Upper lobe of left lung (tissue), 6 donors: ENCODE data around the gene MAPK8IP3. TPM values are rescaled to one million over a fixed set of nuclear protein-coding genes. Genes with fewer than 3 reads are reported as not detected.
A peak's percentile ranks its signal among the peaks of the same experiment; 100 is the strongest.
"Not testable (repeated sequence)": the region's sequence is repeated elsewhere in the genome, so short reads cannot be mapped to it uniquely, and the experiment has no call there.

ENCODE experiments used
- ATAC-seq, 2 donors: fragments of 200-7000 bp; cut with Tn5 transposase; one replicate each; pipeline ENCODE4 v1.9.1; 2022; ENCODE audit warnings: mild to moderate bottlenecking in 2 of 2, moderate library complexity in 2 of 2; ENCODE audit not compliant: low FRiP score in 2 of 2
- DNase-seq, 2 donors: peaks; one replicate each; pipeline ENCODE4 v3.0.0-alpha.2; 2019 to 2020
- H3K27ac ChIP-seq, 4 donors: fragments of 200-600 bp; sonication (generic); one replicate each; pipeline ENCODE4 v1.5.1; 2016 to 2019
- H3K27me3 ChIP-seq, 4 donors: fragments of 200-600 bp; sonication (generic); one replicate each; pipeline ENCODE4 v1.5.1; 2017 to 2019
- H3K36me3 ChIP-seq, 4 donors: fragments of 200-600 bp; sonication (generic); one replicate each; pipeline ENCODE4 v1.5.1; 2016 to 2019
- H3K4me1 ChIP-seq, 4 donors: fragments of 200-600 bp; sonication (generic); one replicate each; pipeline ENCODE4 v1.5.1; 2018 to 2019
- H3K4me3 ChIP-seq, 4 donors: fragments of 200-600 bp; sonication (generic); one replicate each; pipeline ENCODE4 v1.5.1; 2017 to 2019; ENCODE audit warnings: mild to moderate bottlenecking in 2 of 4, moderate library complexity in 1 of 4
- H3K9me3 ChIP-seq, 4 donors: fragments of 200-600 bp; sonication (generic); one replicate each; pipeline ENCODE4 v1.5.1; 2018 to 2019
- EP300 ChIP-seq, 4 donors: sonication (generic); formaldehyde crosslinking; IDR thresholded peaks; one replicate each; pipeline ENCODE4 v1.5.1; 2017; ENCODE audit warnings: antibody characterized with exemption in 4 of 4, control low read depth in 2 of 4
- POLR2A ChIP-seq, 4 donors: fragments of 450-650 bp; IDR thresholded peaks; one replicate each; pipeline ENCODE4 v1.5.1; 2016 to 2017; ENCODE audit warnings: antibody characterized with exemption in 4 of 4, mild to moderate bottlenecking in 2 of 4
- POLR2AphosphoS5 ChIP-seq, 2 donors: sonication (generic); formaldehyde crosslinking; IDR thresholded peaks; one replicate each; pipeline ENCODE4 v1.5.1; 2017; ENCODE audit warnings: antibody characterized with exemption in 2 of 2
- WGBS, 2 donors: methylation state at CpG; one replicate each; pipeline ENCODE4 v1.1.5; 2017 to 2018; 5-methylcytosine and 5-hydroxymethylcytosine counted together
- total RNA-seq, 6 donors: library from RNA; depleted of rRNA in 4 of 6; stranded (reverse); fragments of >200 nt in 4 of 6; gene quantifications; one replicate each; pipeline versions ENCODE4 v1.1.0 to v1.2.1, GENCODE V29; 2016 to 2021
- TF ChIP-seq, protein P1 (sequence below), 6 experiments: fragments of 450-650 bp in 4 of 6; fragments of 200-600 bp in 2 of 6; sonication (generic) in 2 of 6; IDR thresholded peaks; one replicate each; pipeline ENCODE4 v1.5.1; 2016 to 2019; ENCODE audit warnings: antibody characterized with exemption in 6 of 6
- donor health status: DM: no; HTN: no; CAD: no; lungs with moderate emphysema.
- donor health status: DM: no; HTN: yes; CAD: no; lungs with severe emphysema.

Gene MAPK8IP3
- total RNA-seq, 6 donors from 2014 or later = 46.4 to 505 (median 71.9) TPM

DNA sequence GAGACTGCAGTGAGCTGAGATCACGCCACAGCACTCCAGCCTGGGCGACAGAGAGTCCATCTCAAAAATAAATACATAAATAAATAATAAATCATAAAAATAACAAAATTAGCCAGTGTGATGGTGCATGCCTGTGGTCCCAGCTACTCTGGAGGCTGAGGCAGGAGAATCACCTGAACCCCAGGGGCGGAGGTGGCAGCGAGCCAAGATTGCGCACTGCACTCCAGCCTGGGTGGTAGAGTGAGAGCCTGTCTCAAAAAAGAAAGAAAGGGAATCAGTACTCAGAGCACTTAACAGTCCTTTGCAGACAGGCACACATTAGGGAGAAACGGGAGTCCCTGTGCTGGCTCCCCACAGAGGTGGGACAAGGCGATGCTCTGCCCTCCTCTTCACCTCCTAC lies 25.1 kb downstream of the MAPK8IP3 start:
- DNase-seq (peak in 1 of 2 donors; percentile 43), ATAC-seq (no peak)
- Histone ChIP-seq H3K27me3 (no peaks in the 10 kb centered on the region), H3K9me3 (no peaks in the 10 kb centered on the region), H3K4me3 (no peak overlapping the region), H3K27ac (no peak overlapping the region), H3K36me3 (peaks cover 15 to 81% (median 63%) of the 10 kb centered on the region in 4 donors), H3K4me1 (no peaks in the 10 kb centered on the region)
- TF ChIP-seq POLR2A (IDR thresholded peaks at IDR 0.05) = no peak
- no peak for TF ChIP-seq POLR2AphosphoS5 (IDR thresholded peaks at IDR 0.05)
- TF ChIP-seq, protein P1, sequence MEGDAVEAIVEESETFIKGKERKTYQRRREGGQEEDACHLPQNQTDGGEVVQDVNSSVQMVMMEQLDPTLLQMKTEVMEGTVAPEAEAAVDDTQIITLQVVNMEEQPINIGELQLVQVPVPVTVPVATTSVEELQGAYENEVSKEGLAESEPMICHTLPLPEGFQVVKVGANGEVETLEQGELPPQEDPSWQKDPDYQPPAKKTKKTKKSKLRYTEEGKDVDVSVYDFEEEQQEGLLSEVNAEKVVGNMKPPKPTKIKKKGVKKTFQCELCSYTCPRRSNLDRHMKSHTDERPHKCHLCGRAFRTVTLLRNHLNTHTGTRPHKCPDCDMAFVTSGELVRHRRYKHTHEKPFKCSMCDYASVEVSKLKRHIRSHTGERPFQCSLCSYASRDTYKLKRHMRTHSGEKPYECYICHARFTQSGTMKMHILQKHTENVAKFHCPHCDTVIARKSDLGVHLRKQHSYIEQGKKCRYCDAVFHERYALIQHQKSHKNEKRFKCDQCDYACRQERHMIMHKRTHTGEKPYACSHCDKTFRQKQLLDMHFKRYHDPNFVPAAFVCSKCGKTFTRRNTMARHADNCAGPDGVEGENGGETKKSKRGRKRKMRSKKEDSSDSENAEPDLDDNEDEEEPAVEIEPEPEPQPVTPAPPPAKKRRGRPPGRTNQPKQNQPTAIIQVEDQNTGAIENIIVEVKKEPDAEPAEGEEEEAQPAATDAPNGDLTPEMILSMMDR (IDR thresholded peaks at IDR 0.05) = no peak
- TF ChIP-seq EP300 (IDR thresholded peaks at IDR 0.05) = no peak
- 86 to 95% methylated on average over 7 of the region's 7 CpGs for WGBS, 2 donors

DNA sequence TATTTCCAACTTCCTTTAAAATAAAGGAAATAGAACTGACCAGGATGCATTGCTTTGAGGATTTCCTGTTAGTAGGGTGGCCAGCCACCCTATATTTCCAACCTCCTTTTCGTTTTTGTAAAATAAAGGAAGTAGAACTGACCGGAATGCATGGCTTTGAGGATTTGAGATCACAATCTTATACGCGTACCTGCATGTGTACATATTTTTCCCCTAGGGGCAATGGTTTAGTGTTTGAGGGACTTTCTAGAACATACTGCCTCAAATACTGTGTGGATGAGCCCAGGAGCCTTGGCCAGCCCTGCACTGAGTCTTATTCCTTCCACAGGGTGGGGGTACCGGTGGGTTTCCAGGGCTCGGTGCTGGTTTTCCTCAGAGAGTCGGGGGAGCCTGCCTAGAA lies 25.6 kb downstream of the MAPK8IP3 start:
- H3K27ac ChIP-seq = no peak overlapping the region
- no peaks in the 10 kb centered on the region for H3K27me3 ChIP-seq
- WGBS, 2 donors = 69 to 73% methylated on average over 4 to 7 of the region's 7 CpGs
- TF ChIP-seq, protein P1 (IDR thresholded peaks at IDR 0.05) = no peak
- TF ChIP-seq POLR2AphosphoS5 (IDR thresholded peaks at IDR 0.05) (no peak), POLR2A (IDR thresholded peaks at IDR 0.05) (no peak), EP300 (IDR thresholded peaks at IDR 0.05) (no peak)
- no peaks in the 10 kb centered on the region for H3K9me3 ChIP-seq
- H3K4me3 ChIP-seq = no peak overlapping the region
- DNase-seq (no peak), ATAC-seq (no peak)
- H3K36me3 ChIP-seq = peaks cover 15 to 76% (median 58%) of the 10 kb centered on the region in 4 donors
- no peaks in the 10 kb centered on the region for H3K4me1 ChIP-seq

DNA sequence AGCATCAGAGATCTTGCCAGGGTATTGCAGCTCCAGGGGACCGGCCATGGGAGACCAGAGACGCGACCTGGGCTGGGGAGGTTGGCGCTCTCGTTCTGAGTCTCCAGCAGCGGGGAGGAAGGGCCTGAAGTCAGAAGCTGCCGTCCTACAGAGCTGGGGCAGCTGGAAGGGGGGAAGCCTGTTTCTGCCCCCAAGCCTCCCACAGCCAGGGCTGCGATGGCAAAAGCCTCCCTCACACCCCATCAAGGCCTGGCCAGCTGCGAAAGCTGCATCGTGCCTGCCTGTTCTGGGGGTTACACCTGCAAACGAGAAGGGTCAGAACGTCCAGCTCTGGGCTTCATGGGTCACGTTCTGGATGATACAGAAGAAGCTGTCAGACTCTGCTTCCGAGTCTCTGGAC lies 26.1 kb downstream of the MAPK8IP3 start:
- TF ChIP-seq, protein P1 (IDR thresholded peaks at IDR 0.05) = no peak
- TF ChIP-seq POLR2AphosphoS5 (IDR thresholded peaks at IDR 0.05) (no peak), POLR2A (IDR thresholded peaks at IDR 0.05) (no peak), EP300 (IDR thresholded peaks at IDR 0.05) (no peak)
- H3K36me3 ChIP-seq = peaks cover 15 to 72% (median 55%) of the 10 kb centered on the region in 4 donors
- ATAC-seq (no peak), DNase-seq (no peak)
- no peaks in the 10 kb centered on the region for H3K4me1 ChIP-seq
- H3K9me3 ChIP-seq = no peaks in the 10 kb centered on the region
- H3K27ac ChIP-seq = no peak overlapping the region
- 83 to 91% methylated on average over 4 to 14 of the region's 14 CpGs for WGBS, 2 donors
- no peak overlapping the region for H3K4me3 ChIP-seq
- H3K27me3 ChIP-seq = no peaks in the 10 kb centered on the region

GRCh38 chr16:1732551-1732987 lies 26.6 kb downstream of the MAPK8IP3 start:
- WGBS, 2 donors = 87 to 98% methylated on average over 10 to 21 of the region's 21 CpGs

GRCh38 chr16:1734123-1734522 lies 28.1 kb downstream of the MAPK8IP3 start:
- no peaks in the 10 kb centered on the region for H3K27me3 ChIP-seq
- peak; percentile 16 to 54 for ATAC-seq

More at GRCh38 chr16:1732551-1732987, 26.6 kb downstream of the MAPK8IP3 start:
- H3K4me1 ChIP-seq, H3K27ac ChIP-seq, H3K27me3 ChIP-seq, H3K9me3 ChIP-seq, H3K4me3 ChIP-seq, ATAC-seq: not testable (repeated sequence)
- peak in 1 of 2 donors; percentile 75 for DNase-seq
- H3K36me3 ChIP-seq = peaks cover 15 to 68% (median 52%) of the 10 kb centered on the region in 4 donors

More at GRCh38 chr16:1734123-1734522, 28.1 kb downstream of the MAPK8IP3 start:
- DNase-seq = peak in 1 of 2 donors; percentile 75
- Histone ChIP-seq H3K9me3 (no peaks in the 10 kb centered on the region), H3K27ac (no peak overlapping the region), H3K4me1 (no peaks in the 10 kb centered on the region), H3K4me3 (no peak overlapping the region), H3K36me3 (peaks cover 12 to 53% (median 40%) of the 10 kb centered on the region in 4 donors)
- TF ChIP-seq EP300 (IDR thresholded peaks at IDR 0.05) = no peak
- TF ChIP-seq POLR2AphosphoS5 (IDR thresholded peaks at IDR 0.05) = no peak
- no peak for TF ChIP-seq POLR2A (IDR thresholded peaks at IDR 0.05)
- TF ChIP-seq, protein P1 (IDR thresholded peaks at IDR 0.05) = no peak
- 95 to 96% methylated on average over 9 to 15 of the region's 22 CpGs for WGBS, 2 donors
